ENCODE results near the gene HIVEP3. TPM values are rescaled to one million over a fixed set of nuclear protein-coding genes. Genes with fewer than 3 reads are reported as not detected.

HIVEP3 gene
- total RNA-seq, 1 donor from 2014 or later = 1.2 TPM

DNA sequence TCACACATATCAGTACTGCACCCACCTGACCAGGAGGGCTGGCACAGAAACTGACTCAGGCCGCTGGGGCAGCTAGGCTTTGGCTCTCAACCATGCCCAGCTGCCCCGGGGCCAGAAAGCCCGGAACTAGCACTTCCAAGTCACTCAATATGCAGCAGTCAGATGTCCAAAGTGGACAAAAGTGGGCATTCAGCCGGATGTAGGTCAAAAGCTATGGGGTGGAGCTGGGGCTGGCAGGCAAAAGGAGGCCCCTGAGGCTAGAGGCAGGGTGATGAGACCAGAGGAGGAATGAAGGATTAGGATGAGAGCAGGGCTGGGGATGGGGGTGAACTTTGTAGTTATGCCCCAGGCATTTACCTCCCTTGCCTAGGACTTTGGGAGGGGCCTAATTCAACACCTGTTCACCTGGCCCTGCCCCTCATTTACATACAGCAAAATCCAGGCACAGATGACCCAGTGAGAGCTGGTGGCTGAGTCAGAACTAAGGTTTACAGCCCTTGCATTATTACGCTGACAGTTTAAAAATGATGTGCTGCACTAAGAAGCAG is 403.5 kb downstream of the HIVEP3 start:
- H3K27me3 Mint-ChIP-seq (ENCODE audit: low read depth) = no peaks in the 10 kb centered on the region
- TF ChIP-seq, protein P1, sequence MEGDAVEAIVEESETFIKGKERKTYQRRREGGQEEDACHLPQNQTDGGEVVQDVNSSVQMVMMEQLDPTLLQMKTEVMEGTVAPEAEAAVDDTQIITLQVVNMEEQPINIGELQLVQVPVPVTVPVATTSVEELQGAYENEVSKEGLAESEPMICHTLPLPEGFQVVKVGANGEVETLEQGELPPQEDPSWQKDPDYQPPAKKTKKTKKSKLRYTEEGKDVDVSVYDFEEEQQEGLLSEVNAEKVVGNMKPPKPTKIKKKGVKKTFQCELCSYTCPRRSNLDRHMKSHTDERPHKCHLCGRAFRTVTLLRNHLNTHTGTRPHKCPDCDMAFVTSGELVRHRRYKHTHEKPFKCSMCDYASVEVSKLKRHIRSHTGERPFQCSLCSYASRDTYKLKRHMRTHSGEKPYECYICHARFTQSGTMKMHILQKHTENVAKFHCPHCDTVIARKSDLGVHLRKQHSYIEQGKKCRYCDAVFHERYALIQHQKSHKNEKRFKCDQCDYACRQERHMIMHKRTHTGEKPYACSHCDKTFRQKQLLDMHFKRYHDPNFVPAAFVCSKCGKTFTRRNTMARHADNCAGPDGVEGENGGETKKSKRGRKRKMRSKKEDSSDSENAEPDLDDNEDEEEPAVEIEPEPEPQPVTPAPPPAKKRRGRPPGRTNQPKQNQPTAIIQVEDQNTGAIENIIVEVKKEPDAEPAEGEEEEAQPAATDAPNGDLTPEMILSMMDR (conservative IDR thresholded peaks at IDR 0.05) = no peak
- no peaks in the 10 kb centered on the region for H3K36me3 Mint-ChIP-seq (ENCODE audit: low read depth)
- peaks cover 32% of the 10 kb centered on the region for H3K4me1 Mint-ChIP-seq
- peak overlapping the region; percentile 57 for H3K4me3 Mint-ChIP-seq
- DNase-seq (ENCODE audit: low read depth, low spot score) = no peak
- H3K27ac Mint-ChIP-seq (ENCODE audit: unreplicated experiment) = no peak overlapping the region
- no peaks in the 10 kb centered on the region for H3K9me3 Mint-ChIP-seq

DNA sequence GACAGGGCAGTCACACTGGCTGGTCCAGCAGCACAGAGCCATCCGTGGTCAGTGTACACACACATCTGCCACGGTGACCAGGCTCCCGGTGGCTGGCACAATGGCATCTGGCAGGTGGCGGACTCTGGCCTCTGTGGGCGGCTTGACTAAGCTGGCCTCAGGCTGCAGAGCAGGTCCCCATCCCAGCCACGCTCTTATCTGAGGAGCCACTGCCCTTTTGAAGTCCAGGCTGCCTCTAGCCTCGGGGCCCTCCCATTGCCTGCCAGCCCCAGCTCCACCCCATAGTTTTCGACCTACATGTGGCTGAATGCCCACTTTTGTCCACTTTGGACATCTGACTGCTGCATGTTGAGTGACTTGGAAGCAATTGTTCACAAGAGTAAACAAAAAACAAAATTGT is 404.3 kb downstream of the HIVEP3 start:
- no peaks in the 10 kb centered on the region for H3K36me3 Mint-ChIP-seq (ENCODE audit: low read depth)
- no peak overlapping the region for H3K4me3 Mint-ChIP-seq
- peaks cover 32% of the 10 kb centered on the region for H3K4me1 Mint-ChIP-seq
- no peak for DNase-seq (ENCODE audit: low read depth, low spot score)
- no peaks in the 10 kb centered on the region for H3K9me3 Mint-ChIP-seq
- TF ChIP-seq, protein P1 (conservative IDR thresholded peaks at IDR 0.05) = no peak
- no peaks in the 10 kb centered on the region for H3K27me3 Mint-ChIP-seq (ENCODE audit: low read depth)
- H3K27ac Mint-ChIP-seq (ENCODE audit: unreplicated experiment) = no peak overlapping the region

DNA sequence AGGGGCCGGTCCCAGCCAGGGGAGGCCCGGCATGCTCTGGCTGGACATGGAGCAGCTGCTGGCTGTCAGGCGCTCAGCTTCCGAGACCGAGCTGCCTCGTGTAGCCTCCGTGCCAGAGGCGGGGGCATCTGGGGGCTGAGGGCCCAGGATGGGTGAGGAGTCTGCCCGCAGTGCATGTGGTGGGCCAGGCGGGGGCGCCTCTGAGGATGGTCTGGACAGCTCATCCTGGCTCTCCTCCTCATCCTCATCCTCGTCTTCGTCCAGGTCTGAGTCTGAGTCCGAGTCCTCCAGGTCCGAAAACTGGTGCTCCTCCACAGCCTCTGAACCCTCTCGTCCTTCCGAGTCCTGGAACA is 405.4 kb downstream of the HIVEP3 start:
- Mint-ChIP-seq H3K27me3 (ENCODE audit: low read depth) (no peaks in the 10 kb centered on the region), H3K36me3 (ENCODE audit: low read depth) (no peaks in the 10 kb centered on the region), H3K4me1 (peaks cover 32% of the 10 kb centered on the region), H3K9me3 (no peaks in the 10 kb centered on the region), H3K4me3 (no peak overlapping the region), H3K27ac (ENCODE audit: unreplicated experiment) (no peak overlapping the region)
- DNase-seq (ENCODE audit: low read depth, low spot score) = no peak
- TF ChIP-seq, protein P1 (conservative IDR thresholded peaks at IDR 0.05) = peak; percentile 47

DNA sequence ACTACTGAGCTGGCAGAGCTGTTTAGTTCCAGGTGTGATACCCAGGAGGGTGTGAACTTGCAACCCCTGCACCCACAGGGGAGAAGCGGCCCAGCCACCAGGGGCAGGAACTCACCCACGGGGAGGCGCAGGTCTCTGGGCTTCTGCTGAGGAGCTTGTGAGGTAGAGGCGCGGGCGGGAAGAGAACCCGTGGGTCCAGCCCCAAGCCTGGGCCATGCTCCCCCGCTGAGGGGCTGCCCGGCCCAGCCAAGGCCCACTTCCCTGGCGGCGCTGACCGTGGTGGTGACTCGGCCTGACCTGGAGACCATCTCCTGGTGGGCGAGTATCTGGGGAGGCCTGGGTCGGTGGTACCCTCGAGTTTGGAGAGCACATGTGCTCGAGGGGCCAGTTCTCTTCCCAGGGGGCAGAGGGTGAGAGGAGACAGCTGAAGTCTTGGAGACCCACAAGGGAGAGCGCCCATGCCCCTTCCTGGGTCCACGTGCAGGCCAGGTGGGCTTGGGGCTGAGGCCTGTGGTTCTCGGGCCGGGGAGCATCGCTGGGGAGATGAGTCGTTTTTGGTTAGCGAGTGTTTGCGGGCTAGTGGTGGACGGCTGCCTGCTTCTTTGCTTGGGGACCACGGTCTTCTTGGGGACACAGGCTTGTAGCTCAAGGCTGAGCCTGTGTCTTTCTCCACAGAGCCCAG is 405.9 kb downstream of the HIVEP3 start:
- Mint-ChIP-seq H3K27me3 (ENCODE audit: low read depth) (no peaks in the 10 kb centered on the region), H3K4me3 (no peak overlapping the region), H3K27ac (ENCODE audit: unreplicated experiment) (no peak overlapping the region), H3K9me3 (no peaks in the 10 kb centered on the region), H3K36me3 (ENCODE audit: low read depth) (no peaks in the 10 kb centered on the region), H3K4me1 (peaks cover 32% of the 10 kb centered on the region)
- DNase-seq (ENCODE audit: low read depth, low spot score) = no peak
- TF ChIP-seq, protein P1 (conservative IDR thresholded peaks at IDR 0.05) = no peak

DNA sequence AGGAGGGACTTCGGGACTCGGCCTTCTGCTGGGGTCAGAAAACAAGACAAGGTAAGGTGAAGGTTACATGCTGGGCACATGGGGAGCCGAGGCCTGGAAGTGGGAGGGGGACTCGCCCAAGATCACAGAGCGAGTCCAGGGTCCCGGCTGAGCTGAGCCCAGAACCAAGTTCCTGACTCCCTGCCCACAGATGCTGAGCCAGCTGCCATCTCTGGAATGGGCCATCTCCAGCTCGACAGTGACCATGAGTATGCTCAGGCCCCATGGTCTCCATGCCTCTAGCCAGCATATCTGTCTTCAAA is 407.5 kb downstream of the HIVEP3 start:
- no peak overlapping the region for H3K4me3 Mint-ChIP-seq
- peaks cover 21% of the 10 kb centered on the region for H3K4me1 Mint-ChIP-seq
- TF ChIP-seq, protein P1 (conservative IDR thresholded peaks at IDR 0.05) = no peak
- H3K36me3 Mint-ChIP-seq (ENCODE audit: low read depth) = no peaks in the 10 kb centered on the region
- no peak overlapping the region for H3K27ac Mint-ChIP-seq (ENCODE audit: unreplicated experiment)
- DNase-seq (ENCODE audit: low read depth, low spot score) = no peak
- no peaks in the 10 kb centered on the region for H3K27me3 Mint-ChIP-seq (ENCODE audit: low read depth)
- H3K9me3 Mint-ChIP-seq = no peaks in the 10 kb centered on the region

Data from neural crest cell (in vitro differentiated cells).